GM23248 (cell line): ENCODE results near the gene CCDC38. TPM values are rescaled to one million over a fixed set of nuclear protein-coding genes. Genes with fewer than 3 reads are reported as not detected.

ENCODE experiments used
- DNase-seq: peaks from one replicate; pipeline ENCODE4 v3.0.0-alpha.2; 2015
- H2AFZ ChIP-seq: fragments of 200-600 bp; sonication (generic); 2 replicates; pipeline ENCODE4 v1.6.1; 2016; ENCODE audit warnings: antibody characterized with exemption
- H3F3A ChIP-seq: fragments of 200-600 bp; sonication (generic); 2 replicates; pipeline ENCODE4 v1.6.1; 2016; ENCODE audit warnings: mild to moderate bottlenecking, antibody characterized with exemption, mixed run types; ENCODE audit not compliant: insufficient read depth
- H3K27ac ChIP-seq: fragments of 200-600 bp; sonication (generic); 2 replicates; pipeline ENCODE4 v1.5.1; 2016; ENCODE audit warnings: mild to moderate bottlenecking
- H3K27me3 ChIP-seq: fragments of 200-600 bp; sonication (generic); replicated peaks from 2 replicates; pipeline ENCODE4 v1.6.1; 2016; ENCODE audit warnings: mild to moderate bottlenecking; ENCODE audit not compliant: insufficient read depth
- H3K36me3 ChIP-seq: fragments of 200-600 bp; sonication (generic); 2 replicates; pipeline ENCODE4 v1.6.1; 2016; ENCODE audit warnings: low read depth, mild to moderate bottlenecking
- H3K4me1 ChIP-seq: fragments of 200-600 bp; sonication (generic); 2 replicates; pipeline ENCODE4 v1.6.1; 2016; ENCODE audit warnings: mild to moderate bottlenecking; ENCODE audit not compliant: insufficient read depth
- H3K4me2 ChIP-seq: fragments of 200-600 bp; sonication (generic); one replicate; pipeline ENCODE4 v1.6.1; 2016; ENCODE audit warnings: mild to moderate bottlenecking; ENCODE audit not compliant: unreplicated experiment
- H3K4me3 ChIP-seq: fragments of 200-600 bp; sonication (generic); 2 replicates; pipeline ENCODE4 v1.5.1; 2016; ENCODE audit warnings: mild to moderate bottlenecking
- H3K79me2 ChIP-seq: fragments of 200-600 bp; sonication (generic); 2 replicates; pipeline ENCODE4 v1.6.1; 2016; ENCODE audit warnings: mild to moderate bottlenecking; ENCODE audit not compliant: insufficient read depth
- H3K9ac ChIP-seq: fragments of 200-600 bp; sonication (generic); 2 replicates; pipeline ENCODE4 v1.6.1; 2016; ENCODE audit warnings: mild to moderate bottlenecking
- H3K9me2 ChIP-seq: fragments of 200-600 bp; sonication (generic); 2 replicates; pipeline ENCODE4 v1.6.1; 2016; ENCODE audit warnings: mixed run types, mild to moderate bottlenecking, moderate library complexity; ENCODE audit not compliant: insufficient read depth
- H3K9me3 ChIP-seq: fragments of 200-600 bp; sonication (generic); one replicate; pipeline ENCODE4 v1.6.1; 2017; ENCODE audit warnings: low read depth
- H4K20me1 ChIP-seq: fragments of 200-600 bp; sonication (generic); 2 replicates; pipeline ENCODE4 v1.6.0; 2016; ENCODE audit not compliant: insufficient read depth
- EZH2 ChIP-seq: fragments of 200-600 bp; sonication (generic); IDR thresholded peaks from 2 replicates; pipeline ENCODE4 v1.6.1; 2018; ENCODE audit warnings: antibody characterized with exemption, mild to moderate bottlenecking; ENCODE audit not compliant: insufficient read depth, poor library complexity, severe bottlenecking
- EZH2phosphoT487 ChIP-seq: fragments of 200-600 bp; sonication (generic); IDR thresholded peaks from 2 replicates; pipeline ENCODE4 v1.6.1; 2018; ENCODE audit warnings: antibody characterized with exemption, moderate library complexity, mild to moderate bottlenecking, low read depth; ENCODE audit not compliant: insufficient read depth
- WGBS, 2 experiments: methylation state at CpG; one replicate each; pipeline ENCODE4 v1.1.6; 2015 to 2017; ENCODE audit warnings: low lambda C conversion rate in 2 of 2, low coverage in 1 of 2; ENCODE audit errors: missing lambda C conversion rate in 2 of 2; 5-methylcytosine and 5-hydroxymethylcytosine counted together
- in situ Hi-C: fragments of 300-500 bp; cut with MboI; formaldehyde crosslinking; loops from 2 replicates; pipeline ENCODE4 v1.15.0; 2020
- polyA plus RNA-seq: library from polyadenylated mRNA; unstranded; fragments of >200 nt; fragmentation: Nextera tagmentation; extraction: Ambion mirVana; gene quantifications from 2 replicates; pipeline ENCODE4 v1.2.1, GENCODE V29; 2016
- total RNA-seq: library from RNA; depleted of rRNA; stranded (reverse); fragments of >200 nt; shearing (Covaris generic); gene quantifications from 2 replicates; pipeline ENCODE4 v1.2.3, GENCODE V29; 2014

The CCDC38 gene
- total and polyA plus RNA-seq, 2 experiments from 2014 or later = under 0.01 to 0.06 TPM

GRCh38 chr12:95959107-95959506 is 16.7 kb upstream of the CCDC38 start:
- no peaks in the 10 kb centered on the region for H3K9me2 ChIP-seq
- H3F3A ChIP-seq = no peaks in the 10 kb centered on the region
- no peaks in the 10 kb centered on the region for H3K9me3 ChIP-seq
- H2AFZ ChIP-seq = no peak overlapping the region
- H3K4me1 ChIP-seq = no peaks in the 10 kb centered on the region
- WGBS, 2 experiments = 54 to 64% methylated on average over 1 of the region's 1 CpG
- H3K79me2 ChIP-seq = no peaks in the 10 kb centered on the region
- no peak overlapping the region for H3K9ac ChIP-seq
- peak; percentile 45 for DNase-seq
- no peaks in the 10 kb centered on the region for H3K36me3 ChIP-seq
- H4K20me1 ChIP-seq = no peaks in the 10 kb centered on the region
- H3K27me3 ChIP-seq = peaks cover 14% of the 10 kb centered on the region
- H3K4me3 ChIP-seq = no peak overlapping the region
- in situ Hi-C loops = no loop called here
- H3K27ac ChIP-seq = no peak overlapping the region
- TF ChIP-seq EZH2 (no peak), EZH2phosphoT487 (no peak)
- no peak overlapping the region for H3K4me2 ChIP-seq

DNA sequence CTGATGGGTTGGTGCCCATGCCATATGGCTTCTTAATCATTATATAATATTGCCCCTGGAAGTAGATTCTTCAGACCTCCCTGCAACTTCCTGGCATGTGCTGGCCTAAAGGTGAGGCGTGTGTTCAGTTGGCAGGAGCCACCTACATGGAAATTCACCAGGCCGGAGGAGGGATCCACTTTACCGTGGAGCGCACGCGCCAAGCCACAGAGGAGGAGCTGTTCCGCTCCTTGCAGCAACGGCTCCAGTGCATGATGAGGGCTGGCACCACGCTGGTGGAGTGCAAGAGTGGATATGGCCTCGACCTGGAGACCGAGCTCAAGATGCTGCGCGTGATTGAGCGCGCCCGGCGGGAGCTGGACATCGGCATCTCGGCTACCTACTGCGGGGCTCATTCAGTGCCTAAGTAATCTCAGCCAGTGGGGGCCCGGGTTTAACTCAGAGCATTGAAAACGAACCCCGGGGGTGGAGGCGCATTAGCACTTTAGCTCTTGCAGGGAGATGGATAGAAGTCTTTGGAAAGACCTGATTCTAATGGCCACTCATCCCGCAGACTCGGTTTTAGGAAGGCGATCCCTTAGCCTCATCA is 14.2 kb upstream of the CCDC38 start:
- no peaks in the 10 kb centered on the region for H3K4me1 ChIP-seq
- H3K9me2 ChIP-seq = no peaks in the 10 kb centered on the region
- no peak overlapping the region for H3K4me3 ChIP-seq
- in situ Hi-C loops = no loop called here
- no peak overlapping the region for H3K4me2 ChIP-seq
- no peaks in the 10 kb centered on the region for H4K20me1 ChIP-seq
- 66 to 79% methylated on average over 27 of the region's 27 CpGs for whole genome bisulfite sequencing, 2 experiments
- no peaks in the 10 kb centered on the region for H3K36me3 ChIP-seq
- DNase-seq = no peak
- H2AFZ ChIP-seq = no peak overlapping the region
- no peaks in the 10 kb centered on the region for H3K9me3 ChIP-seq
- no peak overlapping the region for H3K9ac ChIP-seq
- TF ChIP-seq EZH2 (no peak), EZH2phosphoT487 (no peak)
- no peak overlapping the region for H3K27ac ChIP-seq
- H3K27me3 ChIP-seq = peaks cover 19% of the 10 kb centered on the region
- no peaks in the 10 kb centered on the region for H3K79me2 ChIP-seq
- H3F3A ChIP-seq = no peaks in the 10 kb centered on the region

GRCh38 chr12:95955549-95956159 is 13.2 kb upstream of the CCDC38 start:
- Histone ChIP-seq H3K79me2 (no peaks in the 10 kb centered on the region), H3K27ac (no peak overlapping the region), H3K9me2 (no peaks in the 10 kb centered on the region), H3K36me3 (no peaks in the 10 kb centered on the region), H3K9ac (no peak overlapping the region), H2AFZ (no peak overlapping the region), H3K4me3 (no peak overlapping the region), H3K9me3 (no peaks in the 10 kb centered on the region), H3K4me1 (no peaks in the 10 kb centered on the region), H3K27me3 (peaks cover 13% of the 10 kb centered on the region; the same call in 1 of the 2 replicates), H4K20me1 (no peaks in the 10 kb centered on the region), H3K4me2 (no peak overlapping the region), H3F3A (no peaks in the 10 kb centered on the region)
- TF ChIP-seq EZH2phosphoT487 (no peak), EZH2 (no peak)
- in situ Hi-C loops = no loop called here
- WGBS, 2 experiments = 59 to 78% methylated on average over 7 of the region's 7 CpGs
- no peak for DNase-seq

GRCh38 chr12:95953000-95953399 is 10.6 kb upstream of the CCDC38 start:
- Histone ChIP-seq H3K4me2 (no peak overlapping the region), H2AFZ (no peak overlapping the region), H3K9me2 (no peaks in the 10 kb centered on the region), H3K4me1 (no peaks in the 10 kb centered on the region), H3F3A (no peaks in the 10 kb centered on the region), H3K27me3 (0 out of 2 replicates have a peak, but pooled peaks cover 15% of the 10 kb centered on the region), H4K20me1 (no peaks in the 10 kb centered on the region), H3K27ac (no peak overlapping the region), H3K4me3 (no peak overlapping the region), H3K36me3 (no peaks in the 10 kb centered on the region), H3K9ac (no peak overlapping the region), H3K79me2 (no peaks in the 10 kb centered on the region), H3K9me3 (no peaks in the 10 kb centered on the region)
- no peak for DNase-seq
- in situ Hi-C loops = no loop called here
- no peak for TF ChIP-seq EZH2phosphoT487
- no peak for TF ChIP-seq EZH2
- 0 to 5% methylated on average over 1 of the region's 1 CpG for WGBS, 2 experiments
